Stimulated activated CD4-positive, alpha-beta T cell treated with anti-CD3 and anti-CD28 coated beads, Interleukin-1b, Interleukin-23, amount 100 ng/mL, for 1 hour (primary cell): Measurements from ENCODE around the gene CCNY.

ENCODE experiments used
- DNase-seq, 2 donors: peaks; one replicate each; pipeline ENCODE4 v3.0.0-alpha.2; 2020; ENCODE audit warnings: low read depth in 2 of 2

The CCNY gene

GRCh38 chr10:35558276-35558675 is 222.0 kb downstream of the CCNY start:
- no peak for DNase-seq

- DNase-seq = no peak
Measured at GRCh38 chr10:35559416-35559815, 223.1 kb downstream of the CCNY start.

GRCh38 chr10:35561715-35562114 is 225.4 kb downstream of the CCNY start:
- DNase-seq = no peak

GRCh38 chr10:35562427-35562826 is 226.1 kb downstream of the CCNY start:
- no peak for DNase-seq

- peak in 1 of 2 donors; percentile 20 for DNase-seq
Measured at GRCh38 chr10:35563261-35563891, 227.1 kb downstream of the CCNY start.

GRCh38 chr10:35564341-35564968 is 228.1 kb downstream of the CCNY start:
- DNase-seq = no peak

GRCh38 chr10:35565602-35566081 is 229.3 kb downstream of the CCNY start:
- DNase-seq = no peak

GRCh38 chr10:35567951-35568350 is 231.6 kb downstream of the CCNY start:
- DNase-seq = no peak

- DNase-seq = no peak
Measured at GRCh38 chr10:35568483-35569015, 232.2 kb downstream of the CCNY start.

GRCh38 chr10:35569111-35569707 is 232.9 kb downstream of the CCNY start:
- no peak for DNase-seq

- no peak for DNase-seq
Measured at GRCh38 chr10:35569836-35570235, 233.5 kb downstream of the CCNY start.

- no peak for DNase-seq
Measured at GRCh38 chr10:35570397-35570796, 234.1 kb downstream of the CCNY start.

GRCh38 chr10:35572583-35572982 is 236.3 kb downstream of the CCNY start:
- no peak for DNase-seq

- DNase-seq = no peak
Measured at GRCh38 chr10:35573796-35574195, 237.5 kb downstream of the CCNY start.

GRCh38 chr10:35574924-35575352 is 238.6 kb downstream of the CCNY start:
- no peak for DNase-seq

GRCh38 chr10:35575640-35576039 is 239.3 kb downstream of the CCNY start:
- DNase-seq = no peak

- no peak for DNase-seq
Measured at GRCh38 chr10:35576730-35577129, 240.4 kb downstream of the CCNY start.

- DNase-seq = no peak
Measured at GRCh38 chr10:35577926-35578617, 241.8 kb downstream of the CCNY start.

- no peak for DNase-seq
Measured at GRCh38 chr10:35578618-35578956, 242.3 kb downstream of the CCNY start.

GRCh38 chr10:35579116-35579515 is 242.8 kb downstream of the CCNY start:
- no peak for DNase-seq

GRCh38 chr10:35579726-35580422 is 243.6 kb downstream of the CCNY start:
- no peak for DNase-seq

GRCh38 chr10:35580423-35580770 is 244.1 kb downstream of the CCNY start:
- no peak for DNase-seq
